ENCODE measurements around the gene OPCML. TPM values are rescaled to one million over a fixed set of nuclear protein-coding genes. Genes with fewer than 3 reads are reported as not detected.

Gene OPCML
- total RNA-seq, 1 experiment from 2014 or later, result not detected

DNA sequence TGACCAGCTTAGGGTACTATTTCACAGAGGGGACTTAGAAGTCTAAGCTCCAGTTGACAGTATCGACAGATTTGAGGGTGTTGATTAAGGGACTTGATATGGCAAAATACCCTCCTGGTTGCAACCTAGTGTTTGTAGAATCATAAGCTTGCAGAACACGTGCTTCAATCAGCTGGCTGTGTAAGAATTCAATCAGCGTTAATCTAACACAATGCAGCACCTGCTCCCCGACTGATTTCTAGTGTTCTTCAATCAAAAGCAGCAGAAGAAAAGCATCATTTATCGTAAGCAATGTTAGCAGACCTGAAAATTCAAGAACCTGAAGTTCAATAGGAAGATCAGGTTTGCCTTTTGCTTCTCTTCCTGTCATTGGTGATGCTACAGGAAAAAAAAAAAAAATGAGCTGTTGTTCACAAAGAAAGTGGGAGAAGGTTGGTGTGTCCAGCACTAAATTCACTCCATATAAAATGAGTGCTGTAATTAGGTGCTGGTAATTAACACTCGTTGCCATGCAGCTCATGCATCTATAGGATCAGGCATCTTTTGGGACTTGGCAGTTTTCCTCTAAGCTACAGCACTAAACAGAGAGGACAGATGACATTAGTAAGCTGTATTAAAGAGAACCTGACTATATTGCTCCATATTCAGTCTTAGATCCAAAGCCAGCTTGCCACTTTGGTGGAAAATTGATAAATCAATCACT is 840.3 kb downstream of the OPCML start:
- no peaks in the 10 kb centered on the region for H3K9me2 ChIP-seq (ENCODE audit: insufficient read depth)

DNA sequence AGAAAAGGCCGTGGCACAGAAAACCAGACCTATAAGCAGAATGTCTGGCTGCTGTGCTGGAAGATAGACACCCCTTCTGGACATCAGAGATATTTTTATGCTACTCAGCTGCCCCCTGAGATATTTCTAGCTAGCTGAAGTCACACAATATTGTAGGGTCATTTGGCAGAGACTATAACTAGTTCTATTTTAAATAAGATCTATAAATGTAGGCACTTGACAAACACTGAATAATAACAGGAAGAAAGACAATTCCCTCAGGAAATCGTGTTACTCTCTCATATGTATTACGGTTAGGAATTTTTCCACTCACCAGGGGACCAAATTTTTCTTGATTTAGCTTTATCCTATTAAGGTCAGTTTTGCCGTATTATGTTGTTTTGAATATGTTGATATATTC is 845.4 kb downstream of the OPCML start:
- Histone ChIP-seq H3K36me3 (ENCODE audit: low read depth) (no peaks in the 10 kb centered on the region), H3K4me1 (replicated peaks; ENCODE audit: insufficient read depth) (no peaks in the 10 kb centered on the region), H3K27me3 (ENCODE audit: insufficient read depth, low read depth) (peaks cover 25% of the 10 kb centered on the region), H3K9me2 (ENCODE audit: insufficient read depth) (no peaks in the 10 kb centered on the region), H2AFZ (no peak overlapping the region), H3K79me2 (ENCODE audit: low read depth) (no peaks in the 10 kb centered on the region), H4K20me1 (ENCODE audit: insufficient read depth) (0 out of 2 replicates have a peak, but pooled peaks cover 3% of the 10 kb centered on the region), H3K4me2 (no peak overlapping the region), H3K27ac (no peak overlapping the region), H3F3A (ENCODE audit: insufficient read depth, low read depth) (no peaks in the 10 kb centered on the region), H3K9me3 (ENCODE audit: insufficient read depth, low read depth) (no peaks in the 10 kb centered on the region), H3K4me3 (no peak overlapping the region)
- ChIA-PET CTCF (no interaction called here), POLR2A (ENCODE audit: unreplicated experiment) (no interaction called here)
- no TSS peak for BruUV-seq (replicated peaks)
- TF ChIP-seq EZH2 (IDR thresholded peaks at IDR 0.05; ENCODE audit: low read depth), result no peak
- TF ChIP-seq, protein P1, sequence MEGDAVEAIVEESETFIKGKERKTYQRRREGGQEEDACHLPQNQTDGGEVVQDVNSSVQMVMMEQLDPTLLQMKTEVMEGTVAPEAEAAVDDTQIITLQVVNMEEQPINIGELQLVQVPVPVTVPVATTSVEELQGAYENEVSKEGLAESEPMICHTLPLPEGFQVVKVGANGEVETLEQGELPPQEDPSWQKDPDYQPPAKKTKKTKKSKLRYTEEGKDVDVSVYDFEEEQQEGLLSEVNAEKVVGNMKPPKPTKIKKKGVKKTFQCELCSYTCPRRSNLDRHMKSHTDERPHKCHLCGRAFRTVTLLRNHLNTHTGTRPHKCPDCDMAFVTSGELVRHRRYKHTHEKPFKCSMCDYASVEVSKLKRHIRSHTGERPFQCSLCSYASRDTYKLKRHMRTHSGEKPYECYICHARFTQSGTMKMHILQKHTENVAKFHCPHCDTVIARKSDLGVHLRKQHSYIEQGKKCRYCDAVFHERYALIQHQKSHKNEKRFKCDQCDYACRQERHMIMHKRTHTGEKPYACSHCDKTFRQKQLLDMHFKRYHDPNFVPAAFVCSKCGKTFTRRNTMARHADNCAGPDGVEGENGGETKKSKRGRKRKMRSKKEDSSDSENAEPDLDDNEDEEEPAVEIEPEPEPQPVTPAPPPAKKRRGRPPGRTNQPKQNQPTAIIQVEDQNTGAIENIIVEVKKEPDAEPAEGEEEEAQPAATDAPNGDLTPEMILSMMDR (conservative IDR thresholded peaks at IDR 0.05), result no peak
- intact Hi-C loops (cut with micrococcal nuclease; ENCODE audit: unreplicated experiment), result no loop called here
- DNase-seq, result no peak

More for the DNA sequence above, 840.3 kb downstream of the OPCML start:
- Histone ChIP-seq H3K4me2 (no peak overlapping the region), H3K4me1 (replicated peaks; ENCODE audit: insufficient read depth) (no peaks in the 10 kb centered on the region), H3K79me2 (ENCODE audit: low read depth) (no peaks in the 10 kb centered on the region), H3K9me3 (ENCODE audit: insufficient read depth, low read depth) (no peaks in the 10 kb centered on the region), H3K36me3 (ENCODE audit: low read depth) (no peaks in the 10 kb centered on the region), H4K20me1 (ENCODE audit: insufficient read depth) (0 out of 2 replicates have a peak, but pooled peaks cover 3% of the 10 kb centered on the region), H3F3A (ENCODE audit: insufficient read depth, low read depth) (no peaks in the 10 kb centered on the region), H3K4me3 (no peak overlapping the region), H3K27ac (no peak overlapping the region), H3K27me3 (ENCODE audit: insufficient read depth, low read depth) (peaks cover 9% of the 10 kb centered on the region; the same call in 1 of the 2 replicates), H2AFZ (no peak overlapping the region)
- intact Hi-C loops (cut with micrococcal nuclease; ENCODE audit: unreplicated experiment), result no loop called here
- POLR2A ChIA-PET (ENCODE audit: unreplicated experiment), result no interaction called here
- BruUV-seq (replicated peaks), result no TSS peak
- no peak for TF ChIP-seq EZH2 (IDR thresholded peaks at IDR 0.05; ENCODE audit: low read depth)
- TF ChIP-seq, protein P1 (conservative IDR thresholded peaks at IDR 0.05), result no peak
- DNase-seq, result no peak
- CTCF ChIA-PET, result no interaction called here

DNA sequence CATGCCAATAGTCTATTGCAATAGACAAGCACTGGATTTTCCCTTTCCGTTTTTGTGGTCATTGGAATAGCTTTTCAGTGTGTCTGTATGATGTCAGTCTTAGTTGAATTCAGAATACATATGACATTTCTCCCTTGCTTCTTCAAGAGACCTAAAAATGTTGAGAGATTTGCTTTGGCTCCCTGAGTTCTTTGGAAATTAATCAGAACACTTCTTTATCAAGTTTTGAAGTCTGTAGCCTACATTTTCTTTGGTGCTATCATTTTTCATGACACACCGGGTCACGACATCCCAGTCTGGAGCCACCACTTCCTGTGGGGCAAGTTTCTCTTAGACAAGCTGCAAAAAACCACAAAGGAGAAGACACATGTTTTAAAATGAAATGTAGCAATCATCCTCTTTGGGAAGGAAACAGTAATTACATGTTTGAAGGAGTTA is 847.1 kb downstream of the OPCML start:
- Histone ChIP-seq H3K27ac (no peak overlapping the region), H3F3A (ENCODE audit: insufficient read depth, low read depth) (no peaks in the 10 kb centered on the region), H3K9me2 (ENCODE audit: insufficient read depth) (no peaks in the 10 kb centered on the region), H3K4me3 (no peak overlapping the region), H4K20me1 (ENCODE audit: insufficient read depth) (0 out of 2 replicates have a peak, but pooled peaks cover 3% of the 10 kb centered on the region), H3K36me3 (ENCODE audit: low read depth) (no peaks in the 10 kb centered on the region), H3K79me2 (ENCODE audit: low read depth) (no peaks in the 10 kb centered on the region), H3K9me3 (ENCODE audit: insufficient read depth, low read depth) (no peaks in the 10 kb centered on the region), H3K4me2 (no peak overlapping the region), H3K27me3 (ENCODE audit: insufficient read depth, low read depth) (peaks cover 37% of the 10 kb centered on the region), H2AFZ (no peak overlapping the region), H3K4me1 (replicated peaks; ENCODE audit: insufficient read depth) (no peaks in the 10 kb centered on the region)
- intact Hi-C loops (cut with micrococcal nuclease; ENCODE audit: unreplicated experiment), result no loop called here
- no TSS peak for BruUV-seq (replicated peaks)
- no peak for DNase-seq
- TF ChIP-seq EZH2 (IDR thresholded peaks at IDR 0.05; ENCODE audit: low read depth), result no peak
- TF ChIP-seq, protein P1 (conservative IDR thresholded peaks at IDR 0.05), result no peak
- CTCF ChIA-PET, result no interaction called here
- POLR2A ChIA-PET (ENCODE audit: unreplicated experiment), result no interaction called here

Measured in PC-9 (cell line).